Renal cortical epithelial cell (primary cell): ENCODE results near the gene ARAP1. TPM values are rescaled to one million over a fixed set of nuclear protein-coding genes. Genes with fewer than 3 reads are reported as not detected.
A peak's percentile ranks its signal among the peaks of the same experiment; 100 is the strongest.

ENCODE experiments used
- DNase-seq: peaks from one replicate; pipeline ENCODE4 v3.0.0-alpha.2; 2011; ENCODE audit warnings: low read depth
- total RNA-seq: library from RNA; depleted of rRNA; stranded (reverse); fragments of >200 nt; gene quantifications from 2 replicates; pipeline ENCODE4 v1.2.3, GENCODE V29; 2014

ARAP1 gene
- total RNA-seq, 1 donor from 2014 or later = 140 TPM

GRCh38 chr11:72779495-72780128 is 27.4 kb upstream of the ARAP1 start:
- no peak for DNase-seq

- no peak for DNase-seq
These were observed 26.6 kb upstream of the ARAP1 start for GRCh38 chr11:72778535-72779494.

GRCh38 chr11:72777755-72778278 is 25.6 kb upstream of the ARAP1 start:
- DNase-seq = no peak

GRCh38 chr11:72776844-72777754 is 24.9 kb upstream of the ARAP1 start:
- DNase-seq = no peak

- DNase-seq = no peak
These were observed 24.1 kb upstream of the ARAP1 start for GRCh38 chr11:72776117-72776843.

GRCh38 chr11:72775288-72776110 is 23.3 kb upstream of the ARAP1 start:
- DNase-seq = no peak

GRCh38 chr11:72774499-72774898 is 22.3 kb upstream of the ARAP1 start:
- DNase-seq = no peak

- no peak for DNase-seq
These were observed 21.5 kb upstream of the ARAP1 start for GRCh38 chr11:72773696-72774095.

GRCh38 chr11:72773291-72773690 is 21.1 kb upstream of the ARAP1 start:
- DNase-seq = peak; percentile 68

GRCh38 chr11:72772059-72772458 is 19.9 kb upstream of the ARAP1 start:
- no peak for DNase-seq

GRCh38 chr11:72771507-72771906 is 19.3 kb upstream of the ARAP1 start:
- DNase-seq = peak; percentile 37

GRCh38 chr11:72770799-72771198 is 18.6 kb upstream of the ARAP1 start:
- DNase-seq = no peak

- DNase-seq = no peak
These were observed 17.5 kb upstream of the ARAP1 start for GRCh38 chr11:72769680-72770079.

GRCh38 chr11:72768581-72768980 is 16.4 kb upstream of the ARAP1 start:
- no peak for DNase-seq

GRCh38 chr11:72767203-72768062 is 15.2 kb upstream of the ARAP1 start:
- DNase-seq = no peak

- DNase-seq = no peak
These were observed 14.1 kb upstream of the ARAP1 start for GRCh38 chr11:72766152-72766902.

- DNase-seq = no peak
These were observed 12.3 kb upstream of the ARAP1 start for GRCh38 chr11:72764503-72764902.

GRCh38 chr11:72763823-72764222 is 11.6 kb upstream of the ARAP1 start:
- DNase-seq = no peak
